ENCODE data around the gene SLC38A5.
"Not testable (repeated sequence)": the region's sequence is repeated elsewhere in the genome, so short reads cannot be mapped to it uniquely, and the experiment has no call there.

The SLC38A5 gene

GRCh38 chrX:48470110-48470832 lies at the start of gene SLC38A5:
SLC38A5 (minus strand) TSS chrX:48470260; CDS start chrX:48467924, 2,336 bp downstream.
- DNase-seq (ENCODE audit: low read depth): no peak
- H3K4me3 ChIP-seq (ENCODE audit: low read depth, low read length): peak within 1 kb of the TSS; percentile 47

DNA sequence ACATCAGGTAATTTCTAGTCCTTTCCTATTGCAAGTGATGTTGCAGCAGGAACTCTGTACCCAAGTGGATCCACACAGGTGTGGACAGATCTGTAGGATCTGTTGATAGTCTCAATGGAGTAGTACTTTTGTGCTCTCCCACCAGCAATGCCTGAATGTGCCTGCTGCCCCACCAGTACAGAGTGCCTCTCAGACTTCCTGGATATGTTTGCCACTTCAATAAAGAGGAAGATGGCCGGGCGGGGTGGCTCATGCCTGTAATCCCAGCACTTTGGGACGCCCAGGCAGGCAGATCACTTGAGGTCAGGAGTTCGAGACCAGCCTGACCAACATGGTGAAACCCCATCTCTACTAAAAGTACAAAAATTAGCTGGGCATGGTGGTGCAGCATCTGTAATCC lies 49.4 kb upstream of the SLC38A5 start:
- not testable (repeated sequence) for DNase-seq (ENCODE audit: low read depth); H3K4me3 ChIP-seq (ENCODE audit: low read depth, low read length)

DNA sequence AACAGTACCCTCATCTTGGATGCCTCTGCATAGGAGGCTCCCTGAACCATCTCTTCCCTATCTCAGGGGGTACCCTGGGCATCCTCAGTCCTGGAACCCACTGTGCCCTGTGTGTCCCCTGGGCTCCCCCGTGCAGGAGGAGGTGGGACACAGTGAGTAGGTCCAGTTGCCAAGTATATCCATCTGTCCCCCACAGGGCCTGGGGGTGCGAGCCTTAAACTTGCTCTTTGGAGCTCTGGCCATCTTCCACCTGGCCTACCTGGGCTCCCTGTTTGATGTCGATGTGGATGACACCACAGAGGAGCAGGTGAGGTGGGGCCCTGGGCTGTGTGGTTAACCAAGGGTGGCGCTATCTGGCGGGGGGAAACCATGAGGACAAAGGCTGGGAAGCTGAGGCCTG lies 46.9 kb upstream of the SLC38A5 start:
- no peak for DNase-seq (ENCODE audit: low read depth)

GRCh38 chrX:48516285-48516684 lies 46.2 kb upstream of the SLC38A5 start:
- H3K4me3 ChIP-seq (ENCODE audit: low read depth, low read length): no peak overlapping the region
- no peak for DNase-seq (ENCODE audit: low read depth)

More for the DNA sequence above, 46.9 kb upstream of the SLC38A5 start:
- no peak overlapping the region for H3K4me3 ChIP-seq (ENCODE audit: low read depth, low read length)

DNA sequence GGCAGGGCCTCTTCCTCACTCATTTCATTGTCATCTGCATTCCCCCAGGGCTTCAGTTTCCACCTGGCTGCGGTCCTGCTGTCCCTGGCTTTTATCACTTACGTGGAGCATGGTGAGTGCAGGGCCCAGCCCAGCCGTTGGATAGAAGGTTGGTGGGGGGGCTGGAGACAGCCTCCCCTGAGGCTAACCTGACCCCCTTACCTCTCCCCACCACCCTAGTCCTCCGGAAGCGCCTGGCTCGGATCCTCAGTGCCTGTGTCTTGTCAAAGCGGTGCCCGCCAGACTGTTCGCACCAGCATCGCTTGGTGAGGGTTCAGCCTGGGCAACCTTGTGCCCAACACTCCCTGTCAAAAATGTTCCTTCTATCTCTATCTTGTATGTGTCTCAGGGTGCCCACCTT lies 45.8 kb upstream of the SLC38A5 start:
- DNase-seq (ENCODE audit: low read depth): no peak
- H3K4me3 ChIP-seq (ENCODE audit: low read depth, low read length): no peak overlapping the region

DNA sequence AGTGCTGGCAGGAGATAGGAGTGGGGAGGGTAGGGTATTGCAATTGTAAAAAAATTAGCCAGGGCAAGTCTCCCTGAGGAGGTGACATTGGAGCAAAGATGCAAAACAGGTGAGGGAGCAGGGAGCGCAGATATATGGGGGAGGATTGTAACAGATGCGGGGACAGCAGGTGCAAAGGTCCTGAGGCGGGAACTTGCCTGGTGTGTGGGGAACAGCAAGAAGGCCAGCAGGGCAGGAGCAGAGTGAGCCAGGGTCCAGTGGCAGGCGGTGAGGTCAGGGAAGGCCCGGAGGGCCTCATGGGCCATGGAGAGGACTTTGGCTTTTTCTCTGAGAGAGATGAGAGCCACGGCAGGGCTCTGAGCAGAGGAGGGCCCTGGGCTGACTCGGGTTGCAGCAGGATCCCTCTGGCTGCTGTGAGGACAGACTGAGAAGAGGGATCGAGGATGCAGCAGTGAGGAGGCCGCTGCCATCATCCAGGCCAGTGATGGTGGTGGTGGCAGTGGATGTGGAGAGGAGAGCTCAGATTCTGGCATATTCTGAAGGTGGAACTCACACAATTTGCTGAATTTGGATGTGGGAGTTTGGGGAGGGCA lies 44.9 kb upstream of the SLC38A5 start:
- no peak for DNase-seq (ENCODE audit: low read depth)
- H3K4me3 ChIP-seq (ENCODE audit: low read depth, low read length): no peak overlapping the region

DNA sequence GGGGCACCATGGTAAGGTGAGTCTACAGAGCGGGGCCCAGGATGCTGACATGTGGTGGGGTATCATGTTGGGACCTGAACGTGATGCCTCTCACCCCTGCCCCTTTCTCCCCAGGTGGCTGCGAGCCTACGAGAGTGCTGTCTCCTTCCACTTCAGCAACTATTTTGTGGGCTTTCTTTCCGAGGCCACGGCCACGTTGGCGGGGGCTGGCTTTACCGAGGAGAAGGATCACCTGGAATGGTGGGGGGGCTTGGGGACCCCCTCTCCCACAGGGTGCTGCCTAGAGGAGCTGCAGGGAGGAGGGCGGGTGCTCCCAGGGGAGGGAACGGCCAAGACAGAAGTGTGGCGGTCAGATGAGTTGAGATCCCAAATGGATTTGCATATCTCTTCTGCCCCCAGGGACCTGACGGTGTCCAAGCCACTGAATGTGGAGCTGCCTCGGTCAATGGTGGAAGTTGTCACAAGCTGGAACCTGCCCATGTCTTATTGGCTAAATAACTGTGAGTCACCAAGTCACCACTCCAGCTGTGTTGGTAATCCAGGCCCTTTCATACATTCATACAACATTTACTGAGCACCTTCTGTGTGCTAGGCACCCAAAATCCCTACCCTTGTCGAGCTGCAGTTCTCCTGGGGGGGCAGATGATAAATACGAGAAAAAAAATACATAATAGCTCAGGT lies 44.2 kb upstream of the SLC38A5 start:
- no peak overlapping the region for H3K4me3 ChIP-seq (ENCODE audit: low read depth, low read length)
- DNase-seq (ENCODE audit: low read depth): no peak

GRCh38 chrX:48513670-48514069 lies 43.6 kb upstream of the SLC38A5 start:
- no peak overlapping the region for H3K4me3 ChIP-seq (ENCODE audit: low read depth, low read length)
- no peak for DNase-seq (ENCODE audit: low read depth)

DNA sequence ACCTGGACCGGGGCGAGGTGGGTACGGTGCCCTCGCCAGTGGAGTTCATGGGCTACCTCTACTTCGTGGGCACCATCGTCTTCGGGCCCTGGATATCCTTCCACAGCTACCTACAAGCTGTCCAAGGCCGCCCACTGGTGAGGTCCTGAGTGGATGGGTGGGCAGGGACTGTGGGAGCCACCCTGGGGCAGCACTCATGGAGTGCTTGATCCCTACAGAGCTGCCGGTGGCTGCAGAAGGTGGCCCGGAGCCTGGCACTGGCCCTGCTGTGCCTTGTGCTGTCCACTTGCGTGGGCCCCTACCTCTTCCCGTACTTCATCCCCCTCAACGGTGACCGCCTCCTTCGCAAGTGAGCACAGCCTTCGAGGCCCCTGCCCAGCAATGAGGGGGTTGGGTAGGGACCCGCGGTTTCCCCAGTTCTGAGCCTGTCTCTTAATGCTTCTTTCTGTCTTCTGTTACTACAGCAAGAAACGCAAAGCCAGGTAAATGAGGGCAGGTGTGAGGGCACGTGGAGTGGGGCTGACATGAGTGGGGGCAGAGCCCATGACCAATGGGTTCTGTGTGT lies 42.4 kb upstream of the SLC38A5 start:
- DNase-seq (ENCODE audit: low read depth): no peak

DNA sequence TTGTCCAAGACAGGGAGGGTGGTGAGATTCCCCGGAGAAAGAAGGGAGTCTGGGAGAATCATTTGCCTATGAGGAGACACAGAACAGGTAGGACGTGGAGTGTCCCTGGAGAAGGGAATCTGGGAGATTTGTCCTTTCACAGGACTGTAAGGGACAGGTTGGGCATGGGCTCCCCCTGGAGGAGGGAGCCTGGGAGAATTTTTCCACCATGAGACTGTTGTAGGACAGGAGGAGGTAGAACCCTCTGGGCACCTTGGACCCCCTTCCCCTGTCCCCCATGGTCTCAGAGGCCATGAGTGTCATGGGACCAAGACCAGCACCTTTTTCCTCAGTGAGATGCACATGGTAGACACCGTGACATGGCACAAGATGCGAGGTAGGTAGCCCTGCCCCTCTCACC lies 41.5 kb upstream of the SLC38A5 start:
- no peak overlapping the region for H3K4me3 ChIP-seq (ENCODE audit: low read depth, low read length)
- no peak for DNase-seq (ENCODE audit: low read depth)

More for the DNA sequence above, 42.4 kb upstream of the SLC38A5 start:
- H3K4me3 ChIP-seq (ENCODE audit: low read depth, low read length): no peak overlapping the region

GRCh38 chrX:48509619-48510018 lies 39.6 kb upstream of the SLC38A5 start:
- H3K4me3 ChIP-seq (ENCODE audit: low read depth, low read length): peak overlapping the region; percentile 69

DNA sequence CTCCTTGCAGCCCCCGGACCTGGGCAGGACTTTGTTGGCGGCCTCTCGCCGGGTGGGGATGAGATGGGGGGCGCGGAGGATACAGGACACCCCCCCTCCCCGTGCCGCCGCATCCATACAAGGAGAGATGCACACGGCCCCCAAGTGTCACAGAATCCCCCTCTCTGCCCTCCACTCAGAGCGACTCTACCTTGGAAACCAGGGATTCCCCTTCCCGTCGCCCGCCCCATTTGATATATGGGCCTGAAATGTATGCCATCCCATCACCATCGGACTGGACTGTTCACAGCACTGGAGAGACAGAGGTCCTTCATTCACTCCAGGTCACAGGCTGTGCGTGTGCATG lies 39.2 kb upstream of the SLC38A5 start:
- DNase-seq (ENCODE audit: low read depth): no peak
- H3K4me3 ChIP-seq (ENCODE audit: low read depth, low read length): peak overlapping the region; percentile 69

More at GRCh38 chrX:48509619-48510018, 39.6 kb upstream of the SLC38A5 start:
- no peak for DNase-seq (ENCODE audit: low read depth)

- DNase-seq (ENCODE audit: low read depth): no peak
- H3K4me3 ChIP-seq (ENCODE audit: low read depth, low read length): peak within 1 kb of the TSS; percentile 69
Measured at GRCh38 chrX:48508400-48509244, 38.6 kb upstream of the SLC38A5 start, which contains the start of gene PORCN. PORCN (plus strand) TSS chrX:48508992; CDS start chrX:48509821, 829 bp downstream.

- no peak for DNase-seq (ENCODE audit: low read depth)
Measured at GRCh38 chrX:48507246-48507645, 37.2 kb upstream of the SLC38A5 start.

GRCh38 chrX:48505481-48505880 lies 35.4 kb upstream of the SLC38A5 start:
- H3K4me3 ChIP-seq (ENCODE audit: low read depth, low read length): no peak overlapping the region
- DNase-seq (ENCODE audit: low read depth): no peak

More at GRCh38 chrX:48507246-48507645, 37.2 kb upstream of the SLC38A5 start:
- H3K4me3 ChIP-seq (ENCODE audit: low read depth, low read length): no peak overlapping the region

- DNase-seq (ENCODE audit: low read depth): no peak
Measured at GRCh38 chrX:48504261-48504660, 34.2 kb upstream of the SLC38A5 start.

GRCh38 chrX:48498374-48498809 lies 28.3 kb upstream of the SLC38A5 start:
- DNase-seq (ENCODE audit: low read depth): peak; percentile 63
- H3K4me3 ChIP-seq (ENCODE audit: low read depth, low read length): no peak overlapping the region

More at GRCh38 chrX:48504261-48504660, 34.2 kb upstream of the SLC38A5 start:
- no peak overlapping the region for H3K4me3 ChIP-seq (ENCODE audit: low read depth, low read length)

- DNase-seq (ENCODE audit: low read depth): no peak
- H3K4me3 ChIP-seq (ENCODE audit: low read depth, low read length): no peak overlapping the region
Measured at GRCh38 chrX:48497871-48498270, 27.8 kb upstream of the SLC38A5 start.

DNA sequence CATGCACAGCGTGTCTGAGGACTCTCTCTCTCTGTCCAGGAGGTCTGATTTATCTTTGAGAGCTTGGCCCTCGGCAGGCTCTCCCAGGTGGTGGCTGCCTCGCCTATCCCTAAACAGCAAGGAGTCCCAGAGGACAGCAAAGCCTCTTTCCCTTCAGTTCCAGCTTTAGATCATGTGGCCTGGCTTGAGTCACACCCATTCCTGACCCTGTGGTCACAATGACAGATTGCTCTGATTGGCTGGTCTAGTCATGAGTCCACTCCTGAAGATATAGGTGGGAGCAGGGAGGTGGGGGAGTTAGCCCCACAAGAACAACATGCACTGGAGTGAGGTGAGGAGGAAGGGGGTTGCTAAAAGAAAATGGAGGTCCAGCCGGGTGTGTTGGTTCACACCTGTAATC lies 26.6 kb upstream of the SLC38A5 start:
- no peak for DNase-seq (ENCODE audit: low read depth)
- H3K4me3 ChIP-seq (ENCODE audit: low read depth, low read length): no peak overlapping the region

Data from skeletal muscle cell (primary cell).